ENCODE data around the gene PRKRA. TPM values are rescaled to one million over a fixed set of nuclear protein-coding genes. Genes with fewer than 3 reads are reported as not detected.

PRKRA gene
- total and polyA plus RNA-seq, 9 of the 15 experiments (the other 6 are each of a cell fraction or from before 2014, with no cell fraction given) = 14.1 to 78.1 (median 52.3) TPM

DNA sequence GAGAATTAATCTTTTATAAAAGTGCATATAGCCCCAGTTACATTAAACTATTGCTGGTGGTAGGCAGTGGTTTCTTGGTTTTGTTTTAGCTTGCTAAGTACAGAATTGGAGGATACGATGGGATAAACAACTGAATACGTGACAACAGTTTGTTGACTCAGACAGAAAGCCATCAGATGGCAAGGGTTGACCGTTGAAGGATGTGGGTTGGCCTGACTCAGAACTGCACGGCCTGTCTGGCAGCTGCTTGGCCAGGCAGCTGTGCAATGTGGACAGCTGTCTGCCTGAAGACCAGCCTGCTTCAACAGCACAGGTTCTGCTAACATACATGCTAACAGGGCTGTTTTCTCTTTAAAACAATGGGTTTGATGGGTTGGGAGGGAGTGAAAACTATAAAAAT is 46.6 kb downstream of the PRKRA start (continued):
- TF ChIP-seq ETS1 (conservative IDR thresholded peaks at IDR 0.05; ENCODE audit: control insufficient read depth, low read depth, low read length) (peak; percentile 56; the same call in 1 of the 2 replicates), JUNB (CRISPR knock-in tag; conservative IDR thresholded peaks at IDR 0.05) (no peak), ZNF384 (IDR thresholded peaks at IDR 0.05; ENCODE audit: low read depth, low read length) (no peak), SUPT5H (IDR thresholded peaks at IDR 0.05) (no peak), ZKSCAN1 (IDR thresholded peaks at IDR 0.05; ENCODE audit: low read depth, low read length) (no peak), FOXJ2 (tag; IDR thresholded peaks at IDR 0.05) (no peak), SP2 (IDR thresholded peaks at IDR 0.05; ENCODE audit: extremely low read depth, low read depth, low read length, poor library complexity, severe bottlenecking) (no peak), PKNOX1 (IDR thresholded peaks at IDR 0.05) (0 out of 2 replicates have a peak, but pooled peaks have one; percentile 8), ARID1B (IDR thresholded peaks at IDR 0.05) (0 out of 2 replicates have a peak, but pooled peaks have one; percentile 45), CC2D1A (IDR thresholded peaks at IDR 0.05) (no peak), ELF1 (tag; IDR thresholded peaks at IDR 0.05) (no peak), RCOR1 (IDR thresholded peaks at IDR 0.05; ENCODE audit: borderline replicate concordance in 1 of 2, low read depth in 2 of 2, low read length in 2 of 2) (0 out of 4 replicates have a peak, but pooled peaks of 1 of the 2 experiments have one; percentile 21), SMARCB1 (IDR thresholded peaks at IDR 0.05; ENCODE audit: insufficient read length, low read depth) (no peak), MCM3 (IDR thresholded peaks at IDR 0.05) (no peak), CTBP1 (IDR thresholded peaks at IDR 0.05; ENCODE audit: borderline replicate concordance) (0 out of 2 replicates have a peak, but pooled peaks have one; percentile 24), CEBPZ (IDR thresholded peaks at IDR 0.05; ENCODE audit: borderline replicate concordance, low read depth, low read length) (no peak), FOXA3 (CRISPR knock-in tag; conservative IDR thresholded peaks at IDR 0.05 in 1 of 2, IDR thresholded peaks at IDR 0.05 in 1 of 2) (peak; percentile 45 to 85; a peak in 2 of 4 replicates)
- TF ChIP-seq, protein P1, sequence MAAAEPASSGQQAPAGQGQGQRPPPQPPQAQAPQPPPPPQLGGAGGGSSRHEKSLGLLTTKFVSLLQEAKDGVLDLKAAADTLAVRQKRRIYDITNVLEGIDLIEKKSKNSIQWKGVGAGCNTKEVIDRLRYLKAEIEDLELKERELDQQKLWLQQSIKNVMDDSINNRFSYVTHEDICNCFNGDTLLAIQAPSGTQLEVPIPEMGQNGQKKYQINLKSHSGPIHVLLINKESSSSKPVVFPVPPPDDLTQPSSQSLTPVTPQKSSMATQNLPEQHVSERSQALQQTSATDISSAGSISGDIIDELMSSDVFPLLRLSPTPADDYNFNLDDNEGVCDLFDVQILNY (CRISPR knock-in tag; IDR thresholded peaks at IDR 0.05) = no peak

Data from K562 (cell line).